Measurements from ENCODE around the gene PLD2.
"Not testable (repeated sequence)": the region's sequence is repeated elsewhere in the genome, so short reads cannot be mapped to it uniquely, and the experiment has no call there.

PLD2 gene

GRCh38 chr17:4869058-4869998 lies 62.4 kb downstream of the PLD2 start:
- H3K4me1 Mint-ChIP-seq (ENCODE audit: low read depth); H3K27ac Mint-ChIP-seq; H3K4me3 Mint-ChIP-seq; H3K27me3 Mint-ChIP-seq (ENCODE audit: low read depth); H3K9me3 Mint-ChIP-seq: not testable (repeated sequence)
- peaks cover 11% of the 10 kb centered on the region for H3K36me3 Mint-ChIP-seq (ENCODE audit: low read depth)

- H3K9me3 Mint-ChIP-seq, result no peaks in the 10 kb centered on the region
- no peak overlapping the region for H3K27ac Mint-ChIP-seq
- H3K27me3 Mint-ChIP-seq (ENCODE audit: low read depth), result no peaks in the 10 kb centered on the region
- peaks cover 11% of the 10 kb centered on the region for H3K4me1 Mint-ChIP-seq (ENCODE audit: low read depth)
- peaks cover 11% of the 10 kb centered on the region for H3K36me3 Mint-ChIP-seq (ENCODE audit: low read depth)
- no peak overlapping the region for H3K4me3 Mint-ChIP-seq
These were observed 63.9 kb downstream of the PLD2 start for GRCh38 chr17:4870855-4871254.

GRCh38 chr17:4872786-4873185 lies 65.8 kb downstream of the PLD2 start:
- Mint-ChIP-seq H3K27ac (no peak overlapping the region), H3K9me3 (no peaks in the 10 kb centered on the region), H3K4me3 (no peak overlapping the region), H3K4me1 (ENCODE audit: low read depth) (peaks cover 11% of the 10 kb centered on the region), H3K36me3 (ENCODE audit: low read depth) (peaks cover 11% of the 10 kb centered on the region), H3K27me3 (ENCODE audit: low read depth) (no peaks in the 10 kb centered on the region)

Measured in T-helper 1 cell treated with Interleukin-12 subunit alpha and Interleukin-12 subunit beta and Interleukin-4 antibody, amounts not matched to agents 30 μg/mL and 1 μg/mL, for 36 hours (primary cell).